HG03342 (cell line): ENCODE data around the gene VPS13D.

Experiments
- ATAC-seq: cut with Tn5 transposase; IDR thresholded peaks from one replicate; pipeline ENCODE4 v1.9.1; 2021; ENCODE audit warnings: mild to moderate bottlenecking, moderate library complexity; ENCODE audit not compliant: unreplicated experiment

The VPS13D gene

GRCh38 chr1:12229835-12230548, at the start of gene VPS13D:
Gene VPS13D (plus strand): TSS chr1:12230030. CDS start chr1:12234267, 4,237 bp downstream.
- peak; percentile 74 for ATAC-seq

- no peak for ATAC-seq
Observed at GRCh38 chr1:12180315-12180714, 49.5 kb upstream of the VPS13D start.

- ATAC-seq = no peak
Observed at GRCh38 chr1:12180903-12181302, 48.9 kb upstream of the VPS13D start.

- no peak for ATAC-seq
Observed at GRCh38 chr1:12181568-12181967, 48.3 kb upstream of the VPS13D start.

GRCh38 chr1:12182410-12182984, 47.3 kb upstream of the VPS13D start:
- ATAC-seq = no peak

GRCh38 chr1:12183095-12183794, 46.6 kb upstream of the VPS13D start:
- ATAC-seq = no peak

- ATAC-seq = no peak
Observed at GRCh38 chr1:12184008-12184681, 45.7 kb upstream of the VPS13D start.

GRCh38 chr1:12185036-12185917, 44.6 kb upstream of the VPS13D start:
- ATAC-seq = no peak

GRCh38 chr1:12185918-12186678, 43.7 kb upstream of the VPS13D start:
- no peak for ATAC-seq

- ATAC-seq = no peak
Observed at GRCh38 chr1:12186679-12186985, 43.2 kb upstream of the VPS13D start.

GRCh38 chr1:12188115-12188514, 41.7 kb upstream of the VPS13D start:
- ATAC-seq = no peak

GRCh38 chr1:12188657-12189327, 41.0 kb upstream of the VPS13D start:
- ATAC-seq = no peak

GRCh38 chr1:12189328-12189682, 40.5 kb upstream of the VPS13D start:
- no peak for ATAC-seq

- no peak for ATAC-seq
Observed at GRCh38 chr1:12191242-12192032, 38.4 kb upstream of the VPS13D start.

GRCh38 chr1:12194666-12195216, 35.1 kb upstream of the VPS13D start:
- no peak for ATAC-seq

GRCh38 chr1:12195416-12195815, 34.4 kb upstream of the VPS13D start:
- no peak for ATAC-seq

- ATAC-seq = no peak
Observed at GRCh38 chr1:12196641-12197482, 33.0 kb upstream of the VPS13D start.

- no peak for ATAC-seq
Observed at GRCh38 chr1:12197483-12197880, 32.3 kb upstream of the VPS13D start.
